BE2C (cell line): Measurements from ENCODE around the gene COL27A1.
"Not testable (repeated sequence)": the region's sequence is repeated elsewhere in the genome, so short reads cannot be mapped to it uniquely, and the experiment has no call there.

Experiments
- DNase-seq: peaks from one replicate; pipeline ENCODE4 v3.0.0-alpha.2; 2020
- H3K27me3 ChIP-seq: fragments of 250-450 bp; sonication (Bioruptor Pico); 2 replicates; pipeline ENCODE4 v1.5.1; 2020; ENCODE audit warnings: mild to moderate bottlenecking
- H3K36me3 ChIP-seq: fragments of 250-450 bp; sonication (Bioruptor Pico); 2 replicates; pipeline ENCODE4 v1.5.1; 2020; ENCODE audit warnings: mild to moderate bottlenecking
- H3K4me1 ChIP-seq: fragments of 250-450 bp; sonication (Bioruptor Pico); 2 replicates; pipeline ENCODE4 v1.5.1; 2020
- H3K4me3 ChIP-seq: 2 replicates; pipeline ENCODE4 v1.5.1; 2011; ENCODE audit warnings: low read depth, low read length
- H3K9me3 ChIP-seq: fragments of 250-450 bp; sonication (Bioruptor Pico); 2 replicates; pipeline ENCODE4 v1.5.1; 2020
- TF ChIP-seq, protein P1 (sequence below): IDR thresholded peaks from 2 replicates; pipeline ENCODE4 v1.5.1; 2012; ENCODE audit warnings: mild to moderate bottlenecking, low read depth, low read length

The COL27A1 gene

GRCh38 chr9:114330636-114331035 is 175.3 kb downstream of the COL27A1 start:
- no peaks in the 10 kb centered on the region for H3K27me3 ChIP-seq

DNA sequence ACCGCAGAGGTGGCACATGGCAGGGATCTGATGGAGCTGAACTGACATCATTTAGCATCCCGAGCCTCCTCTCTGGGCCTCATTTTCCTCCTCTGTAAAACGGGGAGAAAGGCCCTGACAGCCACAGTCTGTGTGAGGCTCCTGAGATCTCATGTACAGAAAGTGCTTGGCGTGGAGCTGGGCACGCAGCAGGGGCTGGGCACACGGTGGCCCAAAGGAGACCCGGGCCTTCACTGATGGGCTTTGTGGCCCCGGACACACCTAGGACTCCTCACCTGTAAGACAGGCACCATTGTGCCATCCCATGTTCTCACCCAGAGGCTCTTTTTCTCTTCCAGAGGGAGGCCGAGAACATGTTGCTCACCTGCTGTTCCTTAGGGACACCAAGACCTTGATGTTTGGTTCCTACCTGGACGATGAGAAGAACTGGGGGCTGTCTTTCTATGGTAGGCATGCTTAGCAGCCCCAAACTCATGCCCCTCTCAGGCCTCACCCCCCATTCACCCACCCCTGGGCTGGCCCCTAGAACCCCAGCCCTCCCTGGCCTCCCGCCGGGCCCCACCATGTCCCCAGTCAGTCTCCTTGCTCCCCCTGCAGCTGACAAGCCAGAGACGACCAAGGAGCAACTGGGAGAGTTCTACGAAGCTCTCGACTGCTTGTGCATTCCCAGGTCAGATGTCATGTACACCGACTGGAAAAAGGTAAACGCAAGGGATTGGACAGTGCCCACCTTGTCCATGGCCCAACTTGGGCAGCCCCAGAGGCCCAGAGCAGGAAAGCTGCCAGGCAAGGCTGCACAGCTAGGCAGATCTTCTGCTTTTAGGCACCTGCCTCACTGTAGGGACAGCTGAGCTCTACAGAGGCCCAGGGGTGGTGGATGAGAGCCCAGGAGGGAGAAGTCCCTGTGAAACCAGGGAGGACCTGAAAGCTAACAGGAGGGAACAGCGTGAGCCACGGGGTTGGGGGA is 176.2 kb downstream of the COL27A1 start:
- not testable (repeated sequence) for H3K9me3 ChIP-seq, H3K4me1 ChIP-seq, H3K4me3 ChIP-seq, DNase-seq, H3K27me3 ChIP-seq, H3K36me3 ChIP-seq

More at GRCh38 chr9:114330636-114331035, 175.3 kb downstream of the COL27A1 start:
- Histone ChIP-seq H3K36me3 (no peaks in the 10 kb centered on the region), H3K4me3 (no peak overlapping the region), H3K9me3 (no peaks in the 10 kb centered on the region), H3K4me1 (no peaks in the 10 kb centered on the region)
- TF ChIP-seq, protein P1, sequence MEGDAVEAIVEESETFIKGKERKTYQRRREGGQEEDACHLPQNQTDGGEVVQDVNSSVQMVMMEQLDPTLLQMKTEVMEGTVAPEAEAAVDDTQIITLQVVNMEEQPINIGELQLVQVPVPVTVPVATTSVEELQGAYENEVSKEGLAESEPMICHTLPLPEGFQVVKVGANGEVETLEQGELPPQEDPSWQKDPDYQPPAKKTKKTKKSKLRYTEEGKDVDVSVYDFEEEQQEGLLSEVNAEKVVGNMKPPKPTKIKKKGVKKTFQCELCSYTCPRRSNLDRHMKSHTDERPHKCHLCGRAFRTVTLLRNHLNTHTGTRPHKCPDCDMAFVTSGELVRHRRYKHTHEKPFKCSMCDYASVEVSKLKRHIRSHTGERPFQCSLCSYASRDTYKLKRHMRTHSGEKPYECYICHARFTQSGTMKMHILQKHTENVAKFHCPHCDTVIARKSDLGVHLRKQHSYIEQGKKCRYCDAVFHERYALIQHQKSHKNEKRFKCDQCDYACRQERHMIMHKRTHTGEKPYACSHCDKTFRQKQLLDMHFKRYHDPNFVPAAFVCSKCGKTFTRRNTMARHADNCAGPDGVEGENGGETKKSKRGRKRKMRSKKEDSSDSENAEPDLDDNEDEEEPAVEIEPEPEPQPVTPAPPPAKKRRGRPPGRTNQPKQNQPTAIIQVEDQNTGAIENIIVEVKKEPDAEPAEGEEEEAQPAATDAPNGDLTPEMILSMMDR, result no peak
- DNase-seq, result no peak

- not testable (repeated sequence) for H3K36me3 ChIP-seq, H3K9me3 ChIP-seq, H3K4me3 ChIP-seq, H3K27me3 ChIP-seq, DNase-seq, H3K4me1 ChIP-seq
Observed at GRCh38 chr9:114332474-114333040, 177.2 kb downstream of the COL27A1 start.

- DNase-seq, H3K36me3 ChIP-seq, H3K9me3 ChIP-seq, H3K4me1 ChIP-seq, H3K4me3 ChIP-seq, H3K27me3 ChIP-seq: not testable (repeated sequence)
Observed at GRCh38 chr9:114333718-114334117, 178.4 kb downstream of the COL27A1 start.

DNA sequence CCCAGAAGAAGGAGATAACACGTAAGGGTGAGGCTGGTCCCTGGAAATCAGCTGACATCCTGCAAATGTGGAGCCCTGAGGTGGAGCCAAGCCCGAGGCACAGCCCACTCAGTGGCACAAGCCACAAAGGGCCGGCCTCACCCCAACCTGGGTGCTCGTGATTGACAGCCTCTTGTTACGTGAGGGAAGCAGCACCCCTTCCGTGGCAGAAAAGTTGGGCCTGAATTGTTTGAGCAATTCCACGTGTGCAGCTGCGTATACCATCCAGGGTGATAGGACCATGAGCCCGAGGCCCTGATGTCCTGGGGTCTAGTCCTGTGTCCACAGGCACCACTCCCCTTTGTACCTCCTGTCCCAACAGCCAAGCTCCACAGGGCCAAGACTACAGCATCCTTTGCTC is 179.2 kb downstream of the COL27A1 start:
- Histone ChIP-seq H3K36me3 (no peaks in the 10 kb centered on the region), H3K9me3 (no peaks in the 10 kb centered on the region; the same call in 1 of the 2 replicates), H3K27me3 (no peaks in the 10 kb centered on the region), H3K4me1 (no peaks in the 10 kb centered on the region), H3K4me3 (no peak overlapping the region)
- DNase-seq, result no peak
- TF ChIP-seq, protein P1, result no peak

- Histone ChIP-seq H3K9me3 (no peaks in the 10 kb centered on the region; the same call in 1 of the 2 replicates), H3K27me3 (no peaks in the 10 kb centered on the region), H3K4me3 (no peak overlapping the region), H3K4me1 (no peaks in the 10 kb centered on the region), H3K36me3 (no peaks in the 10 kb centered on the region)
- no peak for DNase-seq
- TF ChIP-seq, protein P1, result no peak
Observed at GRCh38 chr9:114335745-114336144, 180.4 kb downstream of the COL27A1 start.

- Histone ChIP-seq H3K27me3 (no peaks in the 10 kb centered on the region), H3K4me1 (no peaks in the 10 kb centered on the region), H3K4me3 (no peak overlapping the region), H3K36me3 (no peaks in the 10 kb centered on the region), H3K9me3 (no peaks in the 10 kb centered on the region; the same call in 1 of the 2 replicates)
- TF ChIP-seq, protein P1, result no peak
- no peak for DNase-seq
Observed at GRCh38 chr9:114336157-114336556, 180.8 kb downstream of the COL27A1 start.
